Effector memory CD8-positive, alpha-beta T cell (primary cell): ENCODE data around the gene TAAR9.

Source experiments
- ATAC-seq: fragments of 150-1000 bp; cut with Tn5 transposase; replicated peaks from 2 replicates; pipeline ENCODE4 v1.10.0; 2021; ENCODE audit warnings: mild to moderate bottlenecking, moderate library complexity
- DNase-seq, 3 experiments: peaks; one replicate each; pipeline ENCODE4 v3.0.0; 2021
- H3K27ac Mint-ChIP-seq, 2 donors: one replicate each; pipeline ENCODE4 v1.8.0; 2022; ENCODE audit warnings: mild to moderate bottlenecking in 2 of 2, mixed read lengths in 2 of 2, moderate library complexity in 2 of 2
- H3K27me3 Mint-ChIP-seq, 2 donors: one replicate each; pipeline ENCODE4 v1.8.0; 2022; ENCODE audit warnings: mixed read lengths in 2 of 2
- H3K36me3 Mint-ChIP-seq: one replicate; pipeline ENCODE4 v1.8.0; 2022; ENCODE audit warnings: mild to moderate bottlenecking, moderate library complexity, mixed read lengths; ENCODE audit not compliant: insufficient read depth
- H3K4me1 Mint-ChIP-seq, 2 donors: one replicate each; pipeline ENCODE4 v1.8.0; 2022; ENCODE audit warnings: low read depth in 2 of 2, mixed read lengths in 2 of 2
- H3K4me3 Mint-ChIP-seq, 2 donors: one replicate each; pipeline ENCODE4 v1.8.0; 2022; ENCODE audit warnings: mild to moderate bottlenecking in 2 of 2, mixed read lengths in 2 of 2, moderate library complexity in 2 of 2
- H3K9me3 Mint-ChIP-seq, 2 donors: one replicate each; pipeline ENCODE4 v1.8.0; 2022; ENCODE audit warnings: mixed read lengths in 2 of 2
- total RNA-seq, 9 experiments: gene quantifications; one replicate each; lab custom pipeline; 2026; lab: John Stamatoyannopoulos, UW

The TAAR9 gene, protein sequence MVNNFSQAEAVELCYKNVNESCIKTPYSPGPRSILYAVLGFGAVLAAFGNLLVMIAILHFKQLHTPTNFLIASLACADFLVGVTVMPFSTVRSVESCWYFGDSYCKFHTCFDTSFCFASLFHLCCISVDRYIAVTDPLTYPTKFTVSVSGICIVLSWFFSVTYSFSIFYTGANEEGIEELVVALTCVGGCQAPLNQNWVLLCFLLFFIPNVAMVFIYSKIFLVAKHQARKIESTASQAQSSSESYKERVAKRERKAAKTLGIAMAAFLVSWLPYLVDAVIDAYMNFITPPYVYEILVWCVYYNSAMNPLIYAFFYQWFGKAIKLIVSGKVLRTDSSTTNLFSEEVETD
- 0 reads per million in 9 experiments for total RNA-seq

- no peaks in the 10 kb centered on the region for H3K36me3 Mint-ChIP-seq
- DNase-seq (no peak), ATAC-seq (no peak)
- peaks cover 37 to 50% of the 10 kb centered on the region in 2 donors for H3K27me3 Mint-ChIP-seq
- H3K27ac Mint-ChIP-seq, result no peak within 1 kb of the TSS
- H3K4me3 Mint-ChIP-seq, result no peak within 1 kb of the TSS
- no peaks in the 10 kb centered on the region for H3K4me1 Mint-ChIP-seq
- peaks cover 0 to 3% of the 10 kb centered on the region in 2 donors for H3K9me3 Mint-ChIP-seq
These were observed at the start of gene TAAR9 for GRCh38 chr6:132537977-132538376. TAAR9 (plus strand) TSS chr6:132538277; CDS start chr6:132538290, 13 bp downstream.

- Mint-ChIP-seq H3K4me1 (peaks cover 6 to 17% of the 10 kb centered on the region in 2 donors), H3K27ac (no peak overlapping the region), H3K36me3 (peaks cover 4% of the 10 kb centered on the region), H3K9me3 (no peaks in the 10 kb centered on the region), H3K4me3 (no peak overlapping the region), H3K27me3 (no peaks in the 10 kb centered on the region)
- DNase-seq, result no peak
- ATAC-seq, result no peak
These were observed 48.7 kb upstream of the TAAR9 start for GRCh38 chr6:132489376-132489775.

- Mint-ChIP-seq H3K27me3 (no peaks in the 10 kb centered on the region), H3K4me1 (peaks cover 12 to 23% of the 10 kb centered on the region in 2 donors), H3K4me3 (no peak overlapping the region), H3K9me3 (no peaks in the 10 kb centered on the region), H3K36me3 (peaks cover 4% of the 10 kb centered on the region), H3K27ac (no peak overlapping the region)
- ATAC-seq (no peak), DNase-seq (no peak)
These were observed 48.1 kb upstream of the TAAR9 start for GRCh38 chr6:132490024-132490423.

GRCh38 chr6:132490478-132491204, 47.4 kb upstream of the TAAR9 start:
- no peak overlapping the region for H3K27ac Mint-ChIP-seq
- H3K9me3 Mint-ChIP-seq, result no peaks in the 10 kb centered on the region
- no peaks in the 10 kb centered on the region for H3K27me3 Mint-ChIP-seq
- peaks cover 12 to 24% of the 10 kb centered on the region in 2 donors for H3K4me1 Mint-ChIP-seq
- peaks cover 4% of the 10 kb centered on the region for H3K36me3 Mint-ChIP-seq
- DNase-seq (no peak), ATAC-seq (peak; percentile 53)
- H3K4me3 Mint-ChIP-seq, result no peak overlapping the region

DNA sequence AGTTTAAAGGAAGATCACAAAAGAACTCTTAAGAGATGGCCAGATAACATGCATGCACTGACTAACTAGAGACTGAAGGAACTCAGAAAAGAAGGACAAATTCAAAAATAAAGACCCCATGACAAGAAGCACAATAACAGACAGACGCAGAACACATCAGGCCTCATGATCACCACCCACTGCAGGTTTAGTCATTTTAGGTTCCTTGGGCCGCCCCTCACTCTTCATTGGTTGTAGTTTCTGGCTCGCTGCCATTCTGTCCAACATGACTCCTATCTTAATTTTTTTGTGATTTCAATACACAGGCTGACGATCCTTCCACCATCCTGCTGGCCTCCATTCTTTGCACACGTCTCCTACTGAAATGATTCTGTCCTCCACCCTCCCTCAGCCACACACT, 46.8 kb upstream of the TAAR9 start:
- ATAC-seq, result no peak
- DNase-seq, result no peak
- peaks cover 4% of the 10 kb centered on the region for H3K36me3 Mint-ChIP-seq
- no peak overlapping the region for H3K4me3 Mint-ChIP-seq
- no peaks in the 10 kb centered on the region for H3K9me3 Mint-ChIP-seq
- H3K27me3 Mint-ChIP-seq, result no peaks in the 10 kb centered on the region
- H3K4me1 Mint-ChIP-seq, result peaks cover 12 to 26% of the 10 kb centered on the region in 2 donors
- H3K27ac Mint-ChIP-seq, result no peak overlapping the region

- Mint-ChIP-seq H3K4me1 (peaks cover 14 to 30% of the 10 kb centered on the region in 2 donors), H3K36me3 (peaks cover 4% of the 10 kb centered on the region), H3K9me3 (no peaks in the 10 kb centered on the region), H3K27ac (no peak overlapping the region), H3K27me3 (no peaks in the 10 kb centered on the region), H3K4me3 (no peak overlapping the region)
- DNase-seq, result no peak
- ATAC-seq, result no peak
These were observed 46.2 kb upstream of the TAAR9 start for GRCh38 chr6:132491881-132492280.

DNA sequence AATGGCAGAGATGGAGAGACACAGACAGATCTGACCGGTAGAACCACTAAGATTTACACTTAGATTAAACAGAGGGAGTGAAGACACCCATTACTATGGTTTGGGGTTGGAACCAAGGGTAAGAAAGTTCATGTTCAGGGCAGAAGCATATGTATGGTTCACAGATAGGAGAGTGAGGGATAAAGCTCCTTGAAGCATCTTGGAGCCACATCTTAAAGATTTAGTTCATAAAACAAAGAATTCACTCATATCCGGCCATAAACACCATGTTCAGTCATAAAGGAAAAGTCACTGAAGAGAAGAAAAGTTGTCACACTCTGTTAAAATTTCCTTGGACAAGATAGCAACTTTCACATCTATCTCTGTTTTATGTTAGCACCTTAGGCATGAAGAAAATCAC, 43.1 kb upstream of the TAAR9 start:
- DNase-seq, result no peak
- Mint-ChIP-seq H3K4me1 (peaks cover 22 to 36% of the 10 kb centered on the region in 2 donors), H3K4me3 (no peak overlapping the region), H3K27ac (peak overlapping the region in 1 of 2 donors; percentile 70), H3K36me3 (peaks cover 2% of the 10 kb centered on the region), H3K9me3 (no peaks in the 10 kb centered on the region), H3K27me3 (no peaks in the 10 kb centered on the region)
- ATAC-seq, result no peak

- peaks cover 26 to 42% of the 10 kb centered on the region in 2 donors for H3K4me1 Mint-ChIP-seq
- ATAC-seq (peak; percentile 26), DNase-seq (no peak)
- H3K27ac Mint-ChIP-seq, result no peak overlapping the region
- no peak overlapping the region for H3K4me3 Mint-ChIP-seq
- H3K27me3 Mint-ChIP-seq, result no peaks in the 10 kb centered on the region
- H3K36me3 Mint-ChIP-seq, result peaks cover 5% of the 10 kb centered on the region
- H3K9me3 Mint-ChIP-seq, result no peaks in the 10 kb centered on the region
These were observed 42.4 kb upstream of the TAAR9 start for GRCh38 chr6:132495604-132496079.

DNA sequence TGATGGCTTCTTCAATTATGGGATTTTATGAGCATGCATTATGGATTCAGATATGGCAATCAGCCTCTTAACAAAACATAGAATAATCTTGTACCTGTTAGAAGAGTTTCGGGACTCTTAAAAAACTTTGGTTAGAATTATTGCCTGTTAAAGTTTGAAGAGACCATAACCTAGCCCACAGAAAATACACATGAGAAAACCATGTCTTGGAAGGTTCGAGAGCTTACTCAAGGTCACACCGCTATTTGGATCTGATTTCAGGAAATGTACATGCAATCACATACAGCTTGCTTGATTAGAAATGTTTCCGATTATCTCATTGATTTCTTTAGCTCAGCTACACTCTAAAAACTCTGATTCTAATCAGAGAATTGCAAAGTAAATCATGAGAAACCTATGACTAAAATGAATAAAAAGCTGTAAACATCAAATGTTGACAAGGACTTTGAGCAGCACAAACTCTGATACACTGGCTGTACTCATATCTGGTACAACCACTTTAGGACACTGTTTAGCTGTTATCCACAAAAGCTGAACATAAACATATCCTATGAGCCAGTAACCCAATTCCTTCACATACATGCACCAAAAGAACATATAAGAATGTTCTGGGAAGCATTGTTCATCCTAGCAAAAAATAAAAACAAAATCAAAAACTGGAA, 41.4 kb upstream of the TAAR9 start:
- H3K27me3 Mint-ChIP-seq, result no peaks in the 10 kb centered on the region
- peaks cover 9% of the 10 kb centered on the region for H3K36me3 Mint-ChIP-seq
- no peak overlapping the region for H3K27ac Mint-ChIP-seq
- DNase-seq (no peak), ATAC-seq (no peak)
- H3K4me3 Mint-ChIP-seq, result no peak overlapping the region
- peaks cover 29 to 46% of the 10 kb centered on the region in 2 donors for H3K4me1 Mint-ChIP-seq
- H3K9me3 Mint-ChIP-seq, result no peaks in the 10 kb centered on the region

- Mint-ChIP-seq H3K27me3 (no peaks in the 10 kb centered on the region), H3K36me3 (peaks cover 23% of the 10 kb centered on the region), H3K27ac (peak overlapping the region in 1 of 2 donors; percentile 38), H3K9me3 (no peaks in the 10 kb centered on the region), H3K4me1 (peaks cover 26 to 40% of the 10 kb centered on the region in 2 donors), H3K4me3 (no peak overlapping the region)
- peak; percentile 22 for ATAC-seq
- DNase-seq, result no peak
These were observed 39.4 kb upstream of the TAAR9 start for GRCh38 chr6:132498638-132499037.

DNA sequence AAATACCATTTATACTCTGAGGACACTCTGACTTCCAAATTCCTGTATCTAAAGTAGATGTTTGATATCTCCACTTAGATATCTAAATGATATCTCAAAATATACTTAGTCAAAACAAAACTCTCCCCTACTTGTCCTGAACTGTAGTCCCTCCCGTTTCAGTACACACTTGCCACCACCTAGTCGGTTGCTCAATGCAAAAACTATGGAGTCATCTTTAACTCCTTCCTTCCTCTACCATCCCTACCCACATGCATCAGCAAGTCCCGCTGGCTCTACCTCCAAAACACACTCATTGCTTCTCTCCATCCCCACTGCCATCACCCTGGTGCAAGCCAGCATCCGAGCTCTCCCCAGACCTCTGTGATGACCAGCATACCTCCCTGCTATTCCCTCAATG, 38.3 kb upstream of the TAAR9 start:
- Mint-ChIP-seq H3K36me3 (peaks cover 23% of the 10 kb centered on the region), H3K27me3 (no peaks in the 10 kb centered on the region), H3K27ac (peak overlapping the region in 1 of 2 donors; percentile 3), H3K4me3 (no peak overlapping the region), H3K4me1 (peaks cover 25 to 43% of the 10 kb centered on the region in 2 donors), H3K9me3 (no peaks in the 10 kb centered on the region)
- ATAC-seq (no peak), DNase-seq (no peak)

DNA sequence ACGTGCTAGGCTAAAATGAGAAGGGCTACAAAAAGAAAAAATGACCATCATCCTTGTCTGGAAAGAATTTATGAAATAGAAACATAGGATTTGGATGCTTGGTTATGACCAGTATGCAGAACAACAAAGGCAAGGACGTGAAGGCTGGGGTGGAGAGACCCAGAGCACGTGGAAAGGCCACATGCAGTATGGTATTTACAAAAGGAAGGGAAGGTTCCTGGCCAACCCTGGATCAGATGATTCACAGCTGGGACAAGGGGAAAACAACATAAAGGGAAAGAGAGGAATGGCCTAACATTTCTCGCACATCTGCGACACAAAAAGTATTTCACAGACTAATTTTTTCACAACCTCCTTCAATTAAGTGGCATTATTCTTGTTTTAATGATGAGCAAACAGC, 33.3 kb upstream of the TAAR9 start:
- no peak for ATAC-seq
- H3K4me1 Mint-ChIP-seq, result peaks cover 32 to 58% of the 10 kb centered on the region in 2 donors
- H3K27ac Mint-ChIP-seq, result peak overlapping the region in 1 of 2 donors; percentile 4
- peaks cover 23% of the 10 kb centered on the region for H3K36me3 Mint-ChIP-seq
- no peak for DNase-seq
- no peak overlapping the region for H3K4me3 Mint-ChIP-seq
- H3K9me3 Mint-ChIP-seq, result no peaks in the 10 kb centered on the region
- H3K27me3 Mint-ChIP-seq, result no peaks in the 10 kb centered on the region

DNA sequence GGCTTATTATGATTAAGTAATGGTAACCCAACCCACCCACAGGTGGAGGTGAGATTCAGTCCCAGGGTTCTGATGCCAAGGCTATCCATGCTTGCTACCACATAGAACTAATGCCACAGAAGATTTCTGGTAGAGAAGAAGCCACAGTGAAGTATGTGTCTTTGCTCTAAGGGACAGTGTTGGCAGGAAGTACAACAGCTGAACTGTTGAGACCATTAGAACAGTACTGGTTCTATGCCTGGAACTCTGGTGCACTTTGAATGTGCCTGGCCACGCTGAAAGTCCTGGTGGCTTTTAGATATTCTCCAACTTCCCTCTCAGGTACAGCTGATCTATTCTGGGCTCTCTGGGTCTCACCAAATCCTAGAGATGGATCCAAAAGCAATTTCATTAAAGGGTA, 32.9 kb upstream of the TAAR9 start:
- Mint-ChIP-seq H3K27ac (no peak overlapping the region), H3K36me3 (peaks cover 19% of the 10 kb centered on the region), H3K4me1 (peaks cover 28 to 54% of the 10 kb centered on the region in 2 donors), H3K4me3 (no peak overlapping the region), H3K9me3 (no peaks in the 10 kb centered on the region), H3K27me3 (no peaks in the 10 kb centered on the region)
- no peak for ATAC-seq
- DNase-seq, result no peak
